ENCODE results near the gene MAD2L2. TPM values are rescaled to one million over a fixed set of nuclear protein-coding genes. Genes with fewer than 3 reads are reported as not detected.

Gene MAD2L2
- total RNA-seq: 28.7 TPM

DNA sequence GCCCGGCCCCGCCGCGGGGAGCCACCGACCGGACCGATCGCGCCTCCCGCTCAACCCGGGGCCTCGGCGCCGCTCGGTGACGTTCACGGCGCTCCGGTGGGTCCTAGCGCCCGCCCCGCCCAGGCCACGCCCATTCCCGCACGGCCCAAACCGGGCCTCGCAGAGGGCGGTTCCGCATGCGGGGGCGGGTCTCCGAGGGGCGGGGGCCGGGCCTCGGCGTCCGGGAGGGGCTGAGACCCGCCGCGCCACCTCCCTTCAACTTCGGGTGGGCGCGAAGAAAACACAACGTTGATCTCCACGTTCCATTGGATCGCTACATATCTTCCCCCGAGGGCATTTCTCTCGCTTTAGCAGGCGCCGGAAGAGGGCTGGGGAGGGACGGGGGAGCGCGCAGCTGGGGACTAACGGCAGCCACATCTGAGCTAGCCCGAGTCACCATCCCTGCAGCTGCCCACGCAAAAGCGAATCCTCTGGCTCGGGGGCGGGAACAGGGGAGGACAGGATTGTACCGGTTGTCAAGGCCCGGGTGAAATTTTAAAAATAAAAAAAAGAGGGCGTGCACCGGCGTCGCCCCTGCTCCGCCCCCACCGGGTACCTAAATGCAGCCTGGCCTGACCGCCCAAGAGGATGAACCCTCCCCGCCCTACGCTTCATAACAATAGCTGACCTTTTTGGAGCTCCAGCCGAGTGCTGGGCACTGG is at the start of gene MAD2L2:
Gene MAD2L2, minus strand, starts transcription at position 78 of the 701 bp plus-strand sequence. CDS start 547 bp downstream, outside the sequence.
- Histone ChIP-seq H3K9me3 (ENCODE audit: low read depth, low read length) (no peaks in the 10 kb centered on the region), H3K4me3 (ENCODE audit: low read length) (peak within 1 kb of the TSS; percentile 76), H3K27me3 (ENCODE audit: insufficient read depth, low read length) (no peaks in the 10 kb centered on the region), H3K4me1 (ENCODE audit: insufficient read depth, low read length) (peaks cover 21% of the 10 kb centered on the region)

DNA sequence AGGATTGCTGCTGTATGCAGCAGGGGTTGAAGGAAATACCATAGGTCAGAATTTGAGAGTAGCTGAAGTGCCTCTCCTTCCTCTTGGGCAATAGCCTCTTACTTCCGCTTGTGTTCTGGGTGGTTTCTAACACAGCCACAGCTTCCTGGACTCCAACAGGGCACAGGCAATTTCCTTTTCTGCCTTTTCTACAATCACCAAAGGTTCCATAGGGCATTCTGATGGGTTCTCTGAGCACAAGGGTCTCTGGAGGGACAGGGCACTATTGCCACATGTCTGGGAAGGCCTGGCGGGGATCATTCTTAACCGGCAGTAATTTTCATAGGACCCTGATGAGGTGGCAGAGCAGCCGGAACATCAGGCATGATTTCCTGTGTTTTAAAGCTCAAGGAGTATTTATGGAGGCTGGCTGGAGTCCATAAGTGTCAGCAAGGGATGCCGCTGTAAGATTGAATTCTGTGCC is 49.5 kb upstream of the MAD2L2 start:
- Histone ChIP-seq H3K4me1 (ENCODE audit: insufficient read depth, low read length) (peaks cover 90% of the 10 kb centered on the region), H3K4me3 (ENCODE audit: low read length) (no peak overlapping the region)

GRCh38 chr1:11729498-11730428 is 48.8 kb upstream of the MAD2L2 start:
- Histone ChIP-seq H3K4me1 (ENCODE audit: insufficient read depth, low read length) (peaks cover 91% of the 10 kb centered on the region), H3K27me3 (ENCODE audit: insufficient read depth, low read length) (no peaks in the 10 kb centered on the region), H3K9me3 (ENCODE audit: low read depth, low read length) (no peaks in the 10 kb centered on the region), H3K4me3 (ENCODE audit: low read length) (no peak overlapping the region)

More for the DNA sequence above, 49.5 kb upstream of the MAD2L2 start:
- Histone ChIP-seq H3K27me3 (ENCODE audit: insufficient read depth, low read length) (no peaks in the 10 kb centered on the region), H3K9me3 (ENCODE audit: low read depth, low read length) (no peaks in the 10 kb centered on the region)

DNA sequence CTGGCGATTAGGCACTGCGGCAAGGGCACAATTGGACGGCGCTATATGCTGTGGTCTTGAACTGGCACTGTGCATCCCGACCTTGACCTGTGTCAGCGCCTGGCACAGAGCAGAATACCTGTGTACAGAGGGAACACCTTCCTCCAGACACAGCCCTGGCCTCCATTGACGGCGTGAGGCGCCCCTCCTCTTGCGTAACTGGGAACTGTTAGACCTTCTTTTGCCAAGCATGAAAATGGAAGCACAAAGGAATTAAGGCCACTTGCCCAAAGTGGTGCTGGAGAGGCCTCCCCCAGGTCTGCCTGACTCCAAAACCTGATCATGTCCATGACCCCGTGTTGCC is 48.2 kb upstream of the MAD2L2 start:
- Histone ChIP-seq H3K9me3 (ENCODE audit: low read depth, low read length) (no peaks in the 10 kb centered on the region), H3K4me3 (ENCODE audit: low read length) (no peak overlapping the region)

GRCh38 chr1:11728126-11728806 is 47.3 kb upstream of the MAD2L2 start:
- Histone ChIP-seq H3K9me3 (ENCODE audit: low read depth, low read length) (no peaks in the 10 kb centered on the region), H3K4me3 (ENCODE audit: low read length) (no peak overlapping the region), H3K27me3 (ENCODE audit: insufficient read depth, low read length) (no peaks in the 10 kb centered on the region), H3K4me1 (ENCODE audit: insufficient read depth, low read length) (peaks cover 93% of the 10 kb centered on the region)

More for the DNA sequence above, 48.2 kb upstream of the MAD2L2 start:
- H3K27me3 ChIP-seq (ENCODE audit: insufficient read depth, low read length): no peaks in the 10 kb centered on the region
- H3K4me1 ChIP-seq (ENCODE audit: insufficient read depth, low read length): peaks cover 97% of the 10 kb centered on the region

DNA sequence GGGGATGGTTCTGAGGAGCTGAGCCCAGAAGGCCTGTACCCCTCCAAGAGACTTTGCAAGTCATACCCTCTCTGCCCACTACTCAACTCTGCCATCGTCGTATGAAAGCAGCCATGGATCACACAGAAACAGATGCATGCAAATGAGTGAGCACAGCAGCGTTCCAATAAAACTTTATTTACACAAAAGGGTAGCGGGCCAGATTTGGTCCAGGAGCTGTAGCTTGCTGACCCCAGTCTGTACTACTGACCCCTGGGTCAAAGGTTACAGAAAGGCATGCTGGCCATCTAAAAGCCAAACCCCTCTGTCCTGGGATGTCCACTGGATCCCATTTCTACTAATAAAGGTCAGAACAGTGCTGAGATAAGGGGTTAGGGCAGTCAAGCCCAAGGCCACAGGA is 46.2 kb upstream of the MAD2L2 start:
- Histone ChIP-seq H3K4me1 (ENCODE audit: insufficient read depth, low read length) (peaks cover 81% of the 10 kb centered on the region), H3K4me3 (ENCODE audit: low read length) (no peak overlapping the region), H3K27me3 (ENCODE audit: insufficient read depth, low read length) (no peaks in the 10 kb centered on the region), H3K9me3 (ENCODE audit: low read depth, low read length) (no peaks in the 10 kb centered on the region)

- Histone ChIP-seq H3K27me3 (ENCODE audit: insufficient read depth, low read length) (no peaks in the 10 kb centered on the region), H3K4me3 (ENCODE audit: low read length) (no peak overlapping the region), H3K9me3 (ENCODE audit: low read depth, low read length) (no peaks in the 10 kb centered on the region), H3K4me1 (ENCODE audit: insufficient read depth, low read length) (peaks cover 73% of the 10 kb centered on the region)
Observed at GRCh38 chr1:11725616-11726015, 44.7 kb upstream of the MAD2L2 start.

DNA sequence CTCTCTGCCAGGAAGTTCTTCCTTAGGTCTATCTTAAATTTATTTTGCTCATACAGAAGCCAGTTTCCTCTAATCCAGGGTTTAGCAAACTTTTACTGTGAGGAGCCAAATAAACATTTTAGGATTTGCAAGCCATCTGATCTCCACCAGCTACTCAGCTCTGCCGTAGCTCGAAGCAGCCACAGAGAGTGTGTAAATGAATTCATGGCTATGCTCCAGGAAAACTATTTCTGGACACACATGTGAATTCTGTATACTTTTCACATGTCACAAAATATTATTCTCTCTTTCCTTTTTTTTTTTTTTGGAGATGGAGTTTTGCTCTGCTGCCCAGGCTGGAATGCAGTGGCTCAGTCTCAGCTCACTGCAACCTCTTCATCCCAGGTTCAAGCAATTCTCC is 41.6 kb upstream of the MAD2L2 start:
- Histone ChIP-seq H3K4me3 (ENCODE audit: low read length) (no peak overlapping the region), H3K9me3 (ENCODE audit: low read depth, low read length) (no peaks in the 10 kb centered on the region), H3K4me1 (ENCODE audit: insufficient read depth, low read length) (peaks cover 65% of the 10 kb centered on the region), H3K27me3 (ENCODE audit: insufficient read depth, low read length) (no peaks in the 10 kb centered on the region)

GRCh38 chr1:11721311-11721710 is 40.4 kb upstream of the MAD2L2 start:
- Histone ChIP-seq H3K4me1 (ENCODE audit: insufficient read depth, low read length) (peaks cover 54% of the 10 kb centered on the region), H3K9me3 (ENCODE audit: low read depth, low read length) (no peaks in the 10 kb centered on the region), H3K4me3 (ENCODE audit: low read length) (no peak overlapping the region), H3K27me3 (ENCODE audit: insufficient read depth, low read length) (no peaks in the 10 kb centered on the region)

DNA sequence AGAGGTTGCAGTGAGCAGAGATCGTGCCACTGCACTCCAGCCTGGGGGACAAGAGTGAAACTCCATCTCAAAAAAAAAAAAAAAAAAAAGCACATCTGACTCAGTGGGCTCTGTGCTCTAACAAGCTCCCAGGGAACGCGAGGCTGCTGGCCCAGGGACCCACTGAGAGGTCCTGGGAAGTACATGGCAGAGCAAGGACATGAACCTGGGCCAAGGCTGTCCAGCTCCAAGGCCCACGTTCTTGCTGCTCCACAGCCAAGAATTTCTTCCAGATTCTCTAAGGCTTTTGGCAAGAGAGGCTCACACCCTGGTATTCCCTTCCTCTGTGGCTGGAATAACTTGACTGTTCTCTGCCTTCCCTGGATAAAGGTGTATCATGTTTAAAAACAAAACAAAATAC is 39.6 kb upstream of the MAD2L2 start:
- H3K4me1 ChIP-seq (ENCODE audit: insufficient read depth, low read length): peaks cover 46% of the 10 kb centered on the region
- H3K4me3 ChIP-seq (ENCODE audit: low read length): no peak overlapping the region
- H3K27me3 ChIP-seq (ENCODE audit: insufficient read depth, low read length): no peaks in the 10 kb centered on the region
- no peaks in the 10 kb centered on the region for H3K9me3 ChIP-seq (ENCODE audit: low read depth, low read length)

DNA sequence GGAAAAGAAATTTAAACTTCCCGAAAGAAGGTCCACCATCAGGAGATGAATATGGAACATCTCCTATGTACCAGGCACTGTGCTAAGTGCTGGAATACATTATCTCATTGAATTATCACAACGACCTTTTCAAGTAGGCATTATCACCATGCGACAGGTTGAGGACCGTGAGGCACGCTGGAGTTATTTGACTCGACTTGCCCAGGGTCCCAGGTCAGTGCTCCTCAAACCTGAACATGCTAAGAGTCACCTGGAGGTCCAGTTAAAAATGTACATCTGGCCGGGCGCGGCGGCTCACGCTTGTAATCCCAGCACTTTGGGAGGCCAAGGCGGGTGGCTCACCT is 39.1 kb upstream of the MAD2L2 start:
- no peaks in the 10 kb centered on the region for H3K9me3 ChIP-seq (ENCODE audit: low read depth, low read length)
- no peaks in the 10 kb centered on the region for H3K27me3 ChIP-seq (ENCODE audit: insufficient read depth, low read length)
- H3K4me3 ChIP-seq (ENCODE audit: low read length): no peak overlapping the region
- peaks cover 41% of the 10 kb centered on the region for H3K4me1 ChIP-seq (ENCODE audit: insufficient read depth, low read length)

- H3K4me1 ChIP-seq (ENCODE audit: insufficient read depth, low read length): peaks cover 35% of the 10 kb centered on the region
Observed at GRCh38 chr1:11719313-11720032, 38.5 kb upstream of the MAD2L2 start.

DNA sequence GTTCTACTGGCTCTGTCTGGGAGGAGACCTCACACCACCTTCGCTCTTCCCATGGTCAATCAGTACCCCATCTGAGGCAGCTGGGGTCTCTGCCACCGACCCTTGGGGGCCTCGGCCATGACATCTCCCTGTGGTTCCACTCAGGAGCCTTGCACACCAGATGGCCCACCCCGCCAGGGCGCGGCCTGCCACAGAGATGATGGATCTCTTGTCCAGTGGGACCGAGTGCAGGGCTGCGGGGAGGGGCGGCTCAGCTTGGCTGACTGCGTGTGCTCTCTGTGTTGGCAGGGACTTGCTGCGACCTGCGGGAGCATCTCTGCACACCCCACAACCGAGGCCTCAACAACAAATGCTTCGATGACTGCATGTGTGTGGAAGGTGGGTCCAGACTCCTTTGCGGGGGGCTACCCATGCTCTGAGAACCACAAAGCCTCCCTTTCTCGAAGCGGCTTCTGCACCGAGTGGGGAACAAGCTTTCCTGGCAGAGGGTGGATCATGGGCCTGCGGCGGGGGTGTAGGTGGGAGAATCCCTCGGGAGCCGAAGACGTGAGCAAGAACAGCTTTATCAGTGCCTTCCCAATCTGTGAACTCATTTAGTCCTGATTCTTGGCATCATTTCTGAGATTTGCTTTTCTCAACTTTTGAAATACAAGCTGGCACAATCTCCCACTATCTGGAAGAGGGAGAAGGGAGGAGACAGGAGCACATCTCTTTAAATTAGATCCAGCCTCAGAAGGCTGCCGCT is 34.1 kb upstream of the MAD2L2 start:
- H3K4me3 ChIP-seq (ENCODE audit: low read length): no peak overlapping the region
- H3K4me1 ChIP-seq (ENCODE audit: insufficient read depth, low read length): peaks cover 17% of the 10 kb centered on the region
- no peaks in the 10 kb centered on the region for H3K9me3 ChIP-seq (ENCODE audit: low read depth, low read length)
- no peaks in the 10 kb centered on the region for H3K27me3 ChIP-seq (ENCODE audit: insufficient read depth, low read length)

More at GRCh38 chr1:11719313-11720032, 38.5 kb upstream of the MAD2L2 start:
- no peaks in the 10 kb centered on the region for H3K27me3 ChIP-seq (ENCODE audit: insufficient read depth, low read length)
- no peaks in the 10 kb centered on the region for H3K9me3 ChIP-seq (ENCODE audit: low read depth, low read length)
- peak overlapping the region; percentile 36 for H3K4me3 ChIP-seq (ENCODE audit: low read length)

GRCh38 chr1:11713095-11713494 is 32.1 kb upstream of the MAD2L2 start:
- Histone ChIP-seq H3K4me1 (ENCODE audit: insufficient read depth, low read length) (no peaks in the 10 kb centered on the region), H3K4me3 (ENCODE audit: low read length) (no peak overlapping the region), H3K9me3 (ENCODE audit: low read depth, low read length) (no peaks in the 10 kb centered on the region), H3K27me3 (ENCODE audit: insufficient read depth, low read length) (no peaks in the 10 kb centered on the region)

Measured in mononuclear cell (primary cell).